K562 (cell line): ENCODE data around the gene OR10J4.

ENCODE experiments used
- DNMT1 ChIP-seq: fragments of 450-650 bp; IDR thresholded peaks from 2 replicates; pipeline ENCODE4 v1.6.1; 2016; ENCODE audit warnings: antibody characterized with exemption, mild to moderate bottlenecking
- EP400 ChIP-seq: fragments of 450-650 bp; IDR thresholded peaks from 2 replicates; pipeline ENCODE4 v1.6.1; 2017; ENCODE audit warnings: antibody characterized with exemption, mild to moderate bottlenecking, moderate library complexity
- MCM2 ChIP-seq: fragments of 450-650 bp; IDR thresholded peaks from 2 replicates; pipeline ENCODE4 v1.6.1; 2017; ENCODE audit warnings: low read depth, mild to moderate bottlenecking
- POLR2A ChIP-seq: fragments of 450-650 bp; conservative IDR thresholded peaks from 2 replicates; pipeline ENCODE4 v1.6.1; 2016
- TF ChIP-seq, protein P1 (sequence below): fragments of 200-800 bp; sonication (Bioruptor generic); IDR thresholded peaks from 2 replicates; pipeline ENCODE4 v1.6.1; 2017; ENCODE audit warnings: missing genetic modification characterization, missing compliant biosample characterization

DNA sequence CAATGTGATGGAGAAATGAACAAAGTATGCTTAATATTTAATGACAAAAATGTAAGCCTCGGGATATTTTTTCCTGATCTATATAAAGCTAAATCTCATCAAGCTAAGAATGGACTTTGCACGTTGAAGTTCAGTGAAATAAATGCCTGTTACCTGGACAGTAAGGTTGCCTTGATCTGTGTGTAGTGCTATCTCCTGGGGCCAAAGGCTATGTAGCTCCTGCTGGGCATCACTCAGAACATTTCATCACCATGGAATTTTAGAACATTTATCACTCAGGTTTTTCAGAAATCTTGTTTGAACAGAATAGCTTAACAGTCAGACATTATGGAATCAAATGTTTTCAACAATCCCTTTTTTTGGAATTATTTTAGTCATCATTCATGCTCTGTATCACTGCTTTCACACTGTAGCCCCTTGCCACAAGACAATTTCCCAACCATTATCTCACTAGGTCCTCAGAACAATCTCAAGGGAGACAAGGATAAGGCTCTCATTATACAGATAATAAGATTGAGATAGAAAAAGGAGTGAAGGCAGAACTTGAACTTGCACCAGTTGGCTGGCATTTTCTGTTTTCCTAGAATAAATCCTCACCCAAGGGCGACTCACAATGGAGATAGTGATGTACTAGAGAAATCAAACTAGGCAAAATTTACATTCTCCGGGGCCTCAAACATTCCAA lies 11.2 kb downstream of the OR10J4 start:
- TF ChIP-seq MCM2 (no peak), EP400 (no peak), DNMT1 (no peak), POLR2A (no peak)
- TF ChIP-seq, protein P1, sequence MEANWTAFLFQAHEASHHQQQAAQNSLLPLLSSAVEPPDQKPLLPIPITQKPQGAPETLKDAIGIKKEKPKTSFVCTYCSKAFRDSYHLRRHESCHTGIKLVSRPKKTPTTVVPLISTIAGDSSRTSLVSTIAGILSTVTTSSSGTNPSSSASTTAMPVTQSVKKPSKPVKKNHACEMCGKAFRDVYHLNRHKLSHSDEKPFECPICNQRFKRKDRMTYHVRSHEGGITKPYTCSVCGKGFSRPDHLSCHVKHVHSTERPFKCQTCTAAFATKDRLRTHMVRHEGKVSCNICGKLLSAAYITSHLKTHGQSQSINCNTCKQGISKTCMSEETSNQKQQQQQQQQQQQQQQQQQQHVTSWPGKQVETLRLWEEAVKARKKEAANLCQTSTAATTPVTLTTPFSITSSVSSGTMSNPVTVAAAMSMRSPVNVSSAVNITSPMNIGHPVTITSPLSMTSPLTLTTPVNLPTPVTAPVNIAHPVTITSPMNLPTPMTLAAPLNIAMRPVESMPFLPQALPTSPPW (CRISPR knock-in tag), result no peak
